ENCODE data around the gene EYA2.

Gene EYA2

DNA sequence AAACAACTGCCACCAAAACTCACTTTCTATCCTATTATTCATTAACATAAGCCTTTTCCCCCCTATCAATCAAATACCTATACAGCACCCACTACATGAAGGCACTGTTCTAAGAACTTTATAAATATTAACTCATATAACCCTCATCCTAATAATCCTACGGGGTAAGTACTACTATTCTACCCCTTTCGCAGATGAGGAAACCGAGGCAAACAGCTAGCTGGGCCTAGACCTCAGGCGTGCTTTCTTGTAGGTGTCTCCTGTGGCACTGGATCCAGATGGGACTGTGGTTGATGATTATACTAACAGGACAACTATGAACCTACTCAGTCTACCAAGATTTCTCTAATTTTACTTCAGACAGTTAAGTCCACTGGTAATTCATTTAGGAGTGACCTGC is 330.2 kb downstream of the EYA2 start:
- H3K4me1 ChIP-seq (ENCODE audit: low read depth, poor library complexity, severe bottlenecking): no peaks in the 10 kb centered on the region
- no peak overlapping the region for H3K27ac ChIP-seq
- TF ChIP-seq, protein P1, sequence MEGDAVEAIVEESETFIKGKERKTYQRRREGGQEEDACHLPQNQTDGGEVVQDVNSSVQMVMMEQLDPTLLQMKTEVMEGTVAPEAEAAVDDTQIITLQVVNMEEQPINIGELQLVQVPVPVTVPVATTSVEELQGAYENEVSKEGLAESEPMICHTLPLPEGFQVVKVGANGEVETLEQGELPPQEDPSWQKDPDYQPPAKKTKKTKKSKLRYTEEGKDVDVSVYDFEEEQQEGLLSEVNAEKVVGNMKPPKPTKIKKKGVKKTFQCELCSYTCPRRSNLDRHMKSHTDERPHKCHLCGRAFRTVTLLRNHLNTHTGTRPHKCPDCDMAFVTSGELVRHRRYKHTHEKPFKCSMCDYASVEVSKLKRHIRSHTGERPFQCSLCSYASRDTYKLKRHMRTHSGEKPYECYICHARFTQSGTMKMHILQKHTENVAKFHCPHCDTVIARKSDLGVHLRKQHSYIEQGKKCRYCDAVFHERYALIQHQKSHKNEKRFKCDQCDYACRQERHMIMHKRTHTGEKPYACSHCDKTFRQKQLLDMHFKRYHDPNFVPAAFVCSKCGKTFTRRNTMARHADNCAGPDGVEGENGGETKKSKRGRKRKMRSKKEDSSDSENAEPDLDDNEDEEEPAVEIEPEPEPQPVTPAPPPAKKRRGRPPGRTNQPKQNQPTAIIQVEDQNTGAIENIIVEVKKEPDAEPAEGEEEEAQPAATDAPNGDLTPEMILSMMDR (conservative IDR thresholded peaks at IDR 0.05; ENCODE audit: low read depth, low read length): no peak
- H3K4me3 ChIP-seq (IDR thresholded peaks at IDR 0.05; ENCODE audit: insufficient read depth, low read depth, low read length): no peak overlapping the region
- H3K9ac ChIP-seq: no peak overlapping the region
- no peaks in the 10 kb centered on the region; the same call in 1 of the 2 replicates for H3K36me3 ChIP-seq (ENCODE audit: insufficient read depth)
- H4K20me1 ChIP-seq (ENCODE audit: insufficient read depth): no peaks in the 10 kb centered on the region
- no peak overlapping the region for H3K4me2 ChIP-seq
- no peak overlapping the region for H2AFZ ChIP-seq (ENCODE audit: low read depth)
- no peaks in the 10 kb centered on the region for H3K79me2 ChIP-seq (ENCODE audit: insufficient read depth, low read depth)
- no peaks in the 10 kb centered on the region for H3K27me3 ChIP-seq (ENCODE audit: insufficient read depth, low read depth)

DNA sequence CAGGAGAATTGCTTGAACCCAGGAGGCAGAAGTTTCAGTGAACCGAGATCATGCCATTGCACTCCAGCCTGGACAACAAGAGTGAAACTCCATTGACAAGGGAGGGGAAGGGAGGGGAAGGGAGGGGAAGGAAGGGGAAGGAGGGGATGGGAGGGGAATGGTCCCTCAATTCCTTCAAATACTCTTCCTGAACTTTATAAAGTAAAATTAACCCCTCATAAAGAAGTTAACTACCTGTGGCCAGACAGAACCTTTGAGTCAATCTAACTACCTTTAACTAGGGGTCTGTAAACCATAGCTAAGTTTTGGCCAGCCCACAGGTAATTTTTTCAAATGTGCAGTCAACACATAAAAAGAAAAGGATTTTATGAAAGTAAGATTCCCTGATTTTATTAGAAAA is 330.8 kb downstream of the EYA2 start:
- H3K4me2 ChIP-seq: no peak overlapping the region
- H3K4me3 ChIP-seq (IDR thresholded peaks at IDR 0.05; ENCODE audit: insufficient read depth, low read depth, low read length): no peak overlapping the region
- no peaks in the 10 kb centered on the region for H3K79me2 ChIP-seq (ENCODE audit: insufficient read depth, low read depth)
- TF ChIP-seq, protein P1 (conservative IDR thresholded peaks at IDR 0.05; ENCODE audit: low read depth, low read length): no peak
- no peaks in the 10 kb centered on the region for H3K27me3 ChIP-seq (ENCODE audit: insufficient read depth, low read depth)
- H3K4me1 ChIP-seq (ENCODE audit: low read depth, poor library complexity, severe bottlenecking): no peaks in the 10 kb centered on the region
- H3K36me3 ChIP-seq (ENCODE audit: insufficient read depth): no peaks in the 10 kb centered on the region; the same call in 1 of the 2 replicates
- no peak overlapping the region for H2AFZ ChIP-seq (ENCODE audit: low read depth)
- no peak overlapping the region for H3K27ac ChIP-seq
- H3K9ac ChIP-seq: no peak overlapping the region
- no peaks in the 10 kb centered on the region for H4K20me1 ChIP-seq (ENCODE audit: insufficient read depth)

DNA sequence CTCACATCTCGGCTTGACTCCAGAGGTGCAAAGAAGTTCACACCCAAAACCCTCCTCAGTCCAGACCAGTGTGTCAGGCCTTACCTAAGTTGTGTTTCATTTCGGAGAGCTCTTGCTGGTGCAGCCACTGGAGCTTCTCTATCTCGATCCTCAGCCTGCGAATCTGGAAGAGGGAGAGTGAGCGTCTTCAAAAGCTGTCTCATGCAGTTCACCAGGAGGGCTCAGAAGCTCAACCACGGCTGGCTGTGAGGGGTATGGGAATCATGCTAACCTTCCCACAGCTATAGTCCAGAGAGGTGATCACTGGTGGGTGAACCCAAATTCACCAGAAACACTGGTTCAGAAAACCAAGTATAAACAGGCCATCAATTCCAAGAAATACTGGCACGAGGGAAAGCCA is 332.5 kb downstream of the EYA2 start:
- Histone ChIP-seq H3K4me2 (no peak overlapping the region), H3K36me3 (ENCODE audit: insufficient read depth) (peaks cover 3% of the 10 kb centered on the region; the same call in 1 of the 2 replicates), H4K20me1 (ENCODE audit: insufficient read depth) (no peaks in the 10 kb centered on the region), H3K4me1 (ENCODE audit: low read depth, poor library complexity, severe bottlenecking) (no peaks in the 10 kb centered on the region), H3K27me3 (ENCODE audit: insufficient read depth, low read depth) (no peaks in the 10 kb centered on the region), H3K9ac (no peak overlapping the region), H3K79me2 (ENCODE audit: insufficient read depth, low read depth) (no peaks in the 10 kb centered on the region), H3K27ac (no peak overlapping the region), H2AFZ (ENCODE audit: low read depth) (no peak overlapping the region), H3K4me3 (IDR thresholded peaks at IDR 0.05; ENCODE audit: insufficient read depth, low read depth, low read length) (no peak overlapping the region)
- TF ChIP-seq, protein P1 (conservative IDR thresholded peaks at IDR 0.05; ENCODE audit: low read depth, low read length): no peak

GRCh38 chr20:47227576-47227975 is 332.9 kb downstream of the EYA2 start:
- Histone ChIP-seq H3K27me3 (ENCODE audit: insufficient read depth, low read depth) (no peaks in the 10 kb centered on the region), H3K4me2 (no peak overlapping the region), H2AFZ (ENCODE audit: low read depth) (no peak overlapping the region), H3K27ac (no peak overlapping the region), H3K4me3 (IDR thresholded peaks at IDR 0.05; ENCODE audit: insufficient read depth, low read depth, low read length) (no peak overlapping the region), H3K9ac (no peak overlapping the region), H3K36me3 (ENCODE audit: insufficient read depth) (peaks cover 3% of the 10 kb centered on the region; the same call in 1 of the 2 replicates), H3K79me2 (ENCODE audit: insufficient read depth, low read depth) (no peaks in the 10 kb centered on the region), H3K4me1 (ENCODE audit: low read depth, poor library complexity, severe bottlenecking) (no peaks in the 10 kb centered on the region), H4K20me1 (ENCODE audit: insufficient read depth) (no peaks in the 10 kb centered on the region)
- TF ChIP-seq, protein P1 (conservative IDR thresholded peaks at IDR 0.05; ENCODE audit: low read depth, low read length): no peak

Measured in KMS-11 (cell line).